Measurements from ENCODE around the gene SUGCT. TPM values are rescaled to one million over a fixed set of nuclear protein-coding genes. Genes with fewer than 3 reads are reported as not detected.

Gene SUGCT
- total RNA-seq, 1 experiment from 2014 or later = 1.5 TPM

DNA sequence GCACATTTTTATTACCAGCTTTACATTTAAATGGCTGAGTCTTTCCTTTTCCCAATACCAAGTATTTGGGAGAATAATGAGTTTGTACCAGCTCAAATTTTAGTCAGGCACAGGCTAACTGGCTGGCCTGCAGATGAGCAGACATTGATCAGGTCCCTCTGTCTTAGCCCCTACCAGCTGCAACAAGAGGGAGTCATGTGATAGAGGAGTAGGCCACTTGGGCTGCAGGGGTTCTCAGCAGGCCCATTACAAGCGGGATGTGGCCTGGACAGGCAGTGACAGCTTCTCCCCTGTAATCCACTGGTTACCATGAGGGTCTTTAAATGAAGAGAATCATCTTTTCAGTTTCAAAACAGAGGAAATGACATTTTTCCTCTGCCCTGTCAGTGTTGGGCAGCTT, 283.6 kb downstream of the SUGCT start:
- intact Hi-C loops (cut with micrococcal nuclease; ENCODE audit: unreplicated experiment) = no loop called here
- CTCF ChIA-PET = no interaction called here

DNA sequence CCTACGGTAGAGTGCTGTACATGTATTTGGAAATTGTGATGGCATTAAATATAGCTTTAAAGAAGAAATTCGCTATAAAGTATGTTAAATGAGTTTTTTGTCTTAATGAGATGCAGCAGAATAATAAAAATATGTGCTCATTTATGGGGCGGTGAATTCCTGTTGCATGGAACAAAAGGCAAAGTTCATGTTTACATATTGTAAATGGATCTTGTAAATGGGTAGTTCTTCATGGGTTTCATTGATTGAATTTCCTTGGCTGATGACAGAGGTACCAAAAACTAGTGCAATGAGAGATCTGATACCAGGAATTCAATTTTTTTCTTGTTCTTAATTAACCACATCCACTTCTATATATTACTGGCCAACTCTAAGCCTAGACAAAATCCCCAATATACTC, 284.2 kb downstream of the SUGCT start:
- TF ChIP-seq, protein P1, sequence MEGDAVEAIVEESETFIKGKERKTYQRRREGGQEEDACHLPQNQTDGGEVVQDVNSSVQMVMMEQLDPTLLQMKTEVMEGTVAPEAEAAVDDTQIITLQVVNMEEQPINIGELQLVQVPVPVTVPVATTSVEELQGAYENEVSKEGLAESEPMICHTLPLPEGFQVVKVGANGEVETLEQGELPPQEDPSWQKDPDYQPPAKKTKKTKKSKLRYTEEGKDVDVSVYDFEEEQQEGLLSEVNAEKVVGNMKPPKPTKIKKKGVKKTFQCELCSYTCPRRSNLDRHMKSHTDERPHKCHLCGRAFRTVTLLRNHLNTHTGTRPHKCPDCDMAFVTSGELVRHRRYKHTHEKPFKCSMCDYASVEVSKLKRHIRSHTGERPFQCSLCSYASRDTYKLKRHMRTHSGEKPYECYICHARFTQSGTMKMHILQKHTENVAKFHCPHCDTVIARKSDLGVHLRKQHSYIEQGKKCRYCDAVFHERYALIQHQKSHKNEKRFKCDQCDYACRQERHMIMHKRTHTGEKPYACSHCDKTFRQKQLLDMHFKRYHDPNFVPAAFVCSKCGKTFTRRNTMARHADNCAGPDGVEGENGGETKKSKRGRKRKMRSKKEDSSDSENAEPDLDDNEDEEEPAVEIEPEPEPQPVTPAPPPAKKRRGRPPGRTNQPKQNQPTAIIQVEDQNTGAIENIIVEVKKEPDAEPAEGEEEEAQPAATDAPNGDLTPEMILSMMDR (conservative IDR thresholded peaks at IDR 0.05; ENCODE audit: low read depth, low read length) = no peak
- no peak for TF ChIP-seq EZH2 (IDR thresholded peaks at IDR 0.05; ENCODE audit: borderline replicate concordance, low read depth, low read length, poor library complexity, severe bottlenecking)
- DNase-seq (ENCODE audit: low spot score) = no peak
- ChIA-PET POLR2A (ENCODE audit: low non-redundant PET) (no interaction called here), CTCF (no interaction called here)
- no TSS peak for BruUV-seq (replicated peaks)
- Histone ChIP-seq H3K27ac (ENCODE audit: low read depth, low read length, poor library complexity, severe bottlenecking) (no peak overlapping the region), H3K4me1 (ENCODE audit: insufficient read depth, low read length, poor library complexity, severe bottlenecking) (no peaks in the 10 kb centered on the region), H3K27me3 (replicated peaks; ENCODE audit: insufficient read depth, low read depth, low read length, poor library complexity) (no peaks in the 10 kb centered on the region), H3K4me3 (ENCODE audit: low read depth, low read length, poor library complexity, severe bottlenecking) (no peak overlapping the region), H3K9me3 (ENCODE audit: low read depth, low read length, poor library complexity, severe bottlenecking) (no peaks in the 10 kb centered on the region), H3K36me3 (ENCODE audit: insufficient read depth, low read length, poor library complexity, severe bottlenecking) (no peaks in the 10 kb centered on the region)
- intact Hi-C loops (cut with micrococcal nuclease; ENCODE audit: unreplicated experiment) = no loop called here

More for the DNA sequence above, 283.6 kb downstream of the SUGCT start:
- H3K27me3 ChIP-seq (replicated peaks; ENCODE audit: insufficient read depth, low read depth, low read length, poor library complexity) = no peaks in the 10 kb centered on the region
- H3K4me1 ChIP-seq (ENCODE audit: insufficient read depth, low read length, poor library complexity, severe bottlenecking) = no peaks in the 10 kb centered on the region
- H3K4me3 ChIP-seq (ENCODE audit: low read depth, low read length, poor library complexity, severe bottlenecking) = no peak overlapping the region
- POLR2A ChIA-PET (ENCODE audit: low non-redundant PET) = no interaction called here
- no peaks in the 10 kb centered on the region for H3K36me3 ChIP-seq (ENCODE audit: insufficient read depth, low read length, poor library complexity, severe bottlenecking)
- no peak overlapping the region for H3K27ac ChIP-seq (ENCODE audit: low read depth, low read length, poor library complexity, severe bottlenecking)
- TF ChIP-seq, protein P1 (conservative IDR thresholded peaks at IDR 0.05; ENCODE audit: low read depth, low read length) = no peak
- TF ChIP-seq EZH2 (IDR thresholded peaks at IDR 0.05; ENCODE audit: borderline replicate concordance, low read depth, low read length, poor library complexity, severe bottlenecking) = no peak
- BruUV-seq (replicated peaks) = no TSS peak
- H3K9me3 ChIP-seq (ENCODE audit: low read depth, low read length, poor library complexity, severe bottlenecking) = no peaks in the 10 kb centered on the region
- DNase-seq (ENCODE audit: low spot score) = no peak

DNA sequence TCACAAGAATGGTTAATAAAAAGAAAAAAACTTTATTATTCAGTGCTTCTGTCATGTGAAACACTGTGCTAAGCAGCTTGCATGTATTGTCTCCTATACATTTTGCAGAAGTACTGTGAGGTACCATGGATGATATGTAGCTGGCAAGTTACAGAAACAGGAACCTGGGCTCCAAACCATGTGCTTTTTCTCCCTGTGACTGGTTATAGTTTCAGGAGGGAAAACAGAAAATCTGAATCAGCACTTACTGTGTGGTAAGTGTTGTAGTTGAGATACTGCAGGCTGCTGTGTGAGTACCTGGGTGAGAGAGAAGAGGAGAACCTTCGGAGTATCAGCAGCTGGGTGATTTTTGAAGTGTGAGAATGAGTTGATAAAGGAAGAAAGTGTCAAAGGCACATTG, 285.0 kb downstream of the SUGCT start:
- no peak for DNase-seq (ENCODE audit: low spot score)
- no peaks in the 10 kb centered on the region for H3K36me3 ChIP-seq (ENCODE audit: insufficient read depth, low read length, poor library complexity, severe bottlenecking)
- no peaks in the 10 kb centered on the region for H3K4me1 ChIP-seq (ENCODE audit: insufficient read depth, low read length, poor library complexity, severe bottlenecking)
- TF ChIP-seq, protein P1 (conservative IDR thresholded peaks at IDR 0.05; ENCODE audit: low read depth, low read length) = no peak
- TF ChIP-seq EZH2 (IDR thresholded peaks at IDR 0.05; ENCODE audit: borderline replicate concordance, low read depth, low read length, poor library complexity, severe bottlenecking) = no peak
- CTCF ChIA-PET = no interaction called here
- POLR2A ChIA-PET (ENCODE audit: low non-redundant PET) = no interaction called here
- intact Hi-C loops (cut with micrococcal nuclease; ENCODE audit: unreplicated experiment) = no loop called here
- no peaks in the 10 kb centered on the region for H3K27me3 ChIP-seq (replicated peaks; ENCODE audit: insufficient read depth, low read depth, low read length, poor library complexity)
- no peak overlapping the region for H3K27ac ChIP-seq (ENCODE audit: low read depth, low read length, poor library complexity, severe bottlenecking)
- H3K9me3 ChIP-seq (ENCODE audit: low read depth, low read length, poor library complexity, severe bottlenecking) = no peaks in the 10 kb centered on the region
- no peak overlapping the region for H3K4me3 ChIP-seq (ENCODE audit: low read depth, low read length, poor library complexity, severe bottlenecking)
- BruUV-seq (replicated peaks) = no TSS peak

Data from A673 (cell line).